GM18858 (cell line): ENCODE results near the gene RAB3D.
"Not testable (repeated sequence)": the region's sequence is repeated elsewhere in the genome, so short reads cannot be mapped to it uniquely, and the experiment has no call there.

ENCODE experiments used
- ATAC-seq: cut with Tn5 transposase; IDR thresholded peaks from one replicate; pipeline ENCODE4 v1.9.1; 2021; ENCODE audit not compliant: unreplicated experiment

RAB3D gene

GRCh38 chr19:11338569-11339253, 746 bp downstream of the RAB3D start:
- ATAC-seq: no peak

- ATAC-seq: no peak
Measured at GRCh38 chr19:11338121-11338520, 1.3 kb downstream of the RAB3D start.

GRCh38 chr19:11337080-11337479, 2.4 kb downstream of the RAB3D start:
- no peak for ATAC-seq

- no peak for ATAC-seq
Measured at GRCh38 chr19:11335449-11336146, 3.9 kb downstream of the RAB3D start.

GRCh38 chr19:11333838-11334237, 5.6 kb downstream of the RAB3D start:
- not testable (repeated sequence) for ATAC-seq

- ATAC-seq: no peak
Measured at GRCh38 chr19:11332822-11333221, 6.6 kb downstream of the RAB3D start.

- ATAC-seq: no peak
Measured at GRCh38 chr19:11331502-11331901, 8.0 kb downstream of the RAB3D start.

GRCh38 chr19:11330127-11330526, 9.3 kb downstream of the RAB3D start:
- ATAC-seq: no peak

- no peak for ATAC-seq
Measured at GRCh38 chr19:11325544-11325943, 13.9 kb downstream of the RAB3D start.

- ATAC-seq: no peak
Measured at GRCh38 chr19:11324748-11325389, 14.6 kb downstream of the RAB3D start.

- ATAC-seq: no peak
Measured at GRCh38 chr19:11324079-11324661, 15.3 kb downstream of the RAB3D start.

- no peak for ATAC-seq
Measured at GRCh38 chr19:11323601-11324078, 15.8 kb downstream of the RAB3D start.

GRCh38 chr19:11322269-11323024, 17.0 kb downstream of the RAB3D start:
- no peak for ATAC-seq

- no peak for ATAC-seq
Measured at GRCh38 chr19:11321191-11322126, 18.0 kb downstream of the RAB3D start.

- not testable (repeated sequence) for ATAC-seq
Measured at GRCh38 chr19:11320278-11320995, 19.0 kb downstream of the RAB3D start.

- no peak for ATAC-seq
Measured at GRCh38 chr19:11306337-11306736, 33.1 kb downstream of the RAB3D start.

- ATAC-seq: no peak
Measured at GRCh38 chr19:11304936-11305335, 34.5 kb downstream of the RAB3D start.

GRCh38 chr19:11300811-11301120, 38.7 kb downstream of the RAB3D start:
- no peak for ATAC-seq
